ENCODE data around the gene SNX9. TPM values are rescaled to one million over a fixed set of nuclear protein-coding genes. Genes with fewer than 3 reads are reported as not detected.

Gene SNX9
- total and polyA plus RNA-seq, 2 of the 4 experiments (the other 2 are of a cell fraction), result 35.3 to 41.2 TPM

GRCh38 chr6:157982563-157983405 lies 159.7 kb downstream of the SNX9 start:
- in situ Hi-C loops (cut with MboI; ENCODE audit: low sequenced_read_pairs), result no loop called here
- Histone ChIP-seq H2BK5ac (ENCODE audit: low read depth, low read length, poor library complexity, severe bottlenecking) (peak overlapping the region; percentile 10), H4K5ac (ENCODE audit: low read depth, low read length) (peak overlapping the region; percentile 62), H4K91ac (ENCODE audit: insufficient read depth, low read depth, low read length) (peak overlapping the region; percentile 30), H3K23ac (ENCODE audit: low read depth, low read length) (peak overlapping the region; percentile 86), H3K27ac (ENCODE audit: insufficient read depth, low read length) (peak overlapping the region; percentile 52), H4K20me1 (ENCODE audit: insufficient read depth, low read length) (peaks cover 31% of the 10 kb centered on the region), H2AFZ (replicated peaks; ENCODE audit: low read length, poor library complexity) (peak overlapping the region; percentile 91), H4K8ac (ENCODE audit: low read depth in 2 of 2, low read length in 2 of 2) (peak overlapping the region in 1 of 2 experiments; percentile 41; a peak in 2 of 4 replicates), H2AK9ac (replicated peaks; ENCODE audit: low read depth, low read length, poor library complexity) (peak overlapping the region; percentile 95), H3K14ac (replicated peaks; ENCODE audit: low read depth, low read length) (peak overlapping the region; percentile 88), H3K4me3 (ENCODE audit: insufficient read depth, low read depth, low read length) (peak overlapping the region; percentile 73), H3K9me3 (ENCODE audit: control insufficient read depth, insufficient read depth, low read length) (no peaks in the 10 kb centered on the region), H3K4me1 (ENCODE audit: control insufficient read depth, insufficient read depth, low read length) (peaks cover 31% of the 10 kb centered on the region), H3K9ac (ENCODE audit: low read depth, low read length) (peak overlapping the region; percentile 83), H3K4me2 (ENCODE audit: low read depth, low read length) (peak overlapping the region; percentile 84), H2BK120ac (ENCODE audit: low read depth, low read length) (peak overlapping the region; percentile 72), H2BK15ac (ENCODE audit: low read depth, low read length) (peak overlapping the region; percentile 55; the same call in 1 of the 3 replicates), H3K79me1 (ENCODE audit: low read depth in 1 of 2, low read length in 2 of 2) (peaks cover 9 to 30% of the 10 kb centered on the region in 2 experiments), H3K36me3 (ENCODE audit: control insufficient read depth, insufficient read depth, low read length) (peaks cover 1% of the 10 kb centered on the region; the same call in 1 of the 2 replicates), H3K4ac (ENCODE audit: low read depth, low read length) (peak overlapping the region; percentile 78), H2BK20ac (ENCODE audit: low read depth, low read length) (peak overlapping the region; percentile 53; the same call in 1 of the 2 replicates), H3K27me3 (ENCODE audit: control insufficient read depth, insufficient read depth, low read length) (no peaks in the 10 kb centered on the region), H3K9me1 (ENCODE audit: insufficient read depth, low read length) (peaks cover 13% of the 10 kb centered on the region), H3K18ac (ENCODE audit: low read depth, low read length) (peak overlapping the region; percentile 22), H3K56ac (ENCODE audit: extremely low read depth, insufficient read depth, low read length) (peak overlapping the region; percentile 82; the same call in 1 of the 2 replicates), H2AK5ac (ENCODE audit: low read depth, low read length) (peak overlapping the region; percentile 67)
- TF ChIP-seq SMC3 (IDR thresholded peaks at IDR 0.05; ENCODE audit: low read depth, low read length), result 0 out of 2 replicates have a peak, but pooled peaks have one; percentile 10
- TF ChIP-seq BHLHE40 (IDR thresholded peaks at IDR 0.05; ENCODE audit: low read depth, low read length), result no peak
- TF ChIP-seq RCOR1 (IDR thresholded peaks at IDR 0.05; ENCODE audit: insufficient replicate concordance, low read length), result peak; percentile 16
- TF ChIP-seq, protein P1, sequence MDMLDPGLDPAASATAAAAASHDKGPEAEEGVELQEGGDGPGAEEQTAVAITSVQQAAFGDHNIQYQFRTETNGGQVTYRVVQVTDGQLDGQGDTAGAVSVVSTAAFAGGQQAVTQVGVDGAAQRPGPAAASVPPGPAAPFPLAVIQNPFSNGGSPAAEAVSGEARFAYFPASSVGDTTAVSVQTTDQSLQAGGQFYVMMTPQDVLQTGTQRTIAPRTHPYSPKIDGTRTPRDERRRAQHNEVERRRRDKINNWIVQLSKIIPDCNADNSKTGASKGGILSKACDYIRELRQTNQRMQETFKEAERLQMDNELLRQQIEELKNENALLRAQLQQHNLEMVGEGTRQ (IDR thresholded peaks at IDR 0.05; ENCODE audit: low read depth, low read length), result no peak
- TF ChIP-seq, protein P2, sequence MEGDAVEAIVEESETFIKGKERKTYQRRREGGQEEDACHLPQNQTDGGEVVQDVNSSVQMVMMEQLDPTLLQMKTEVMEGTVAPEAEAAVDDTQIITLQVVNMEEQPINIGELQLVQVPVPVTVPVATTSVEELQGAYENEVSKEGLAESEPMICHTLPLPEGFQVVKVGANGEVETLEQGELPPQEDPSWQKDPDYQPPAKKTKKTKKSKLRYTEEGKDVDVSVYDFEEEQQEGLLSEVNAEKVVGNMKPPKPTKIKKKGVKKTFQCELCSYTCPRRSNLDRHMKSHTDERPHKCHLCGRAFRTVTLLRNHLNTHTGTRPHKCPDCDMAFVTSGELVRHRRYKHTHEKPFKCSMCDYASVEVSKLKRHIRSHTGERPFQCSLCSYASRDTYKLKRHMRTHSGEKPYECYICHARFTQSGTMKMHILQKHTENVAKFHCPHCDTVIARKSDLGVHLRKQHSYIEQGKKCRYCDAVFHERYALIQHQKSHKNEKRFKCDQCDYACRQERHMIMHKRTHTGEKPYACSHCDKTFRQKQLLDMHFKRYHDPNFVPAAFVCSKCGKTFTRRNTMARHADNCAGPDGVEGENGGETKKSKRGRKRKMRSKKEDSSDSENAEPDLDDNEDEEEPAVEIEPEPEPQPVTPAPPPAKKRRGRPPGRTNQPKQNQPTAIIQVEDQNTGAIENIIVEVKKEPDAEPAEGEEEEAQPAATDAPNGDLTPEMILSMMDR (conservative IDR thresholded peaks at IDR 0.05; ENCODE audit: low read depth, low read length), result peak; percentile 31
- no peak for TF ChIP-seq CEBPB (IDR thresholded peaks at IDR 0.05; ENCODE audit: low read depth, low read length)
- intact Hi-C loops (cut with micrococcal nuclease), result loop anchor here (1.0 to 5.0 kb wide), 4 partner anchors 42 to 90 kb away; no protein-coding TSS in a partner anchor
- dilution Hi-C loops (cut with HindIII; ENCODE audit: low sequenced_read_pairs, unreplicated experiment), result no loop called here
- DNase-seq (peak; percentile 54), ATAC-seq (ENCODE audit: low read depth) (no peak)
- CTCF ChIA-PET, result interaction anchor here (0.6 kb wide), 1 partner anchor 610 kb away, joined by 3 read pairs; no protein-coding TSS in a partner anchor
- WGBS, 2 experiments (ENCODE audit: extremely low coverage in 2 of 2, insufficient read length in 1 of 2), result 77% methylated on average over 8 of the region's 17 CpGs; no CpG with 5 or more reads in 1 of the 2 experiments
- BruUV-seq (replicated peaks), result TSS peak; percentile 41
- POLR2A ChIA-PET (ENCODE audit: unreplicated experiment), result no interaction called here

Data from IMR-90 (cell line).